Heart right ventricle (tissue), 16 donors: Measurements from ENCODE around the gene SF1. TPM values are rescaled to one million over a fixed set of nuclear protein-coding genes. Genes with fewer than 3 reads are reported as not detected.

Source experiments
- ATAC-seq, 8 donors: fragments of 200-7000 bp; cut with Tn5 transposase; one replicate each; pipeline ENCODE4 v1.9.1; 2020; ENCODE audit warnings: mild to moderate bottlenecking in 8 of 8, moderate library complexity in 8 of 8, moderate number of reproducible peaks in 1 of 8
- DNase-seq, 2 donors: peaks; one replicate each; pipeline ENCODE4 v3.0.0-alpha.2; 2020
- H3K27ac ChIP-seq, 10 donors: fragments of 200-600 bp; sonication (generic) in 2 of 10; one replicate each; pipeline versions ENCODE4 v1.5.0 to v1.8.0; 2020 to 2022; ENCODE audit warnings: mild to moderate bottlenecking in 3 of 10
- H3K27me3 ChIP-seq, 7 donors: fragments of 200-600 bp; one replicate each; pipeline ENCODE4 v1.8.0; 2021 to 2022; ENCODE audit warnings: mild to moderate bottlenecking in 2 of 7
- H3K36me3 ChIP-seq, 9 donors: fragments of 200-600 bp; sonication (generic) in 1 of 9; one replicate each; pipeline versions ENCODE4 v1.5.0 to v1.8.0; 2020 to 2022; ENCODE audit warnings: mild to moderate bottlenecking in 2 of 9
- H3K4me1 ChIP-seq, 9 donors: fragments of 200-600 bp; sonication (generic) in 1 of 9; one replicate each; pipeline versions ENCODE4 v1.5.0 to v1.8.0; 2020 to 2022; ENCODE audit warnings: mild to moderate bottlenecking in 4 of 9
- H3K4me3 ChIP-seq, 10 donors: fragments of 200-600 bp; sonication (generic) in 2 of 10; one replicate each; pipeline versions ENCODE4 v1.5.0 to v1.8.0; 2020 to 2022; ENCODE audit warnings: mild to moderate bottlenecking in 7 of 10, moderate library complexity in 2 of 10
- H3K9me3 ChIP-seq, 11 donors: fragments of 200-600 bp in 10 of 11; sonication (generic) in 2 of 11; one replicate each; pipeline versions ENCODE4 v1.5.0 to v1.8.0; 2013 to 2022; ENCODE audit warnings: mild to moderate bottlenecking in 2 of 11, control low read depth in 1 of 11, moderate library complexity in 1 of 11
- CTCF ChIP-seq, 9 donors: fragments of 200-600 bp; sonication (generic) in 2 of 9; IDR thresholded peaks; one replicate each; pipeline versions ENCODE4 v1.5.0 to v1.8.0; 2021 to 2022; ENCODE audit warnings: antibody characterized with exemption in 9 of 9, mild to moderate bottlenecking in 5 of 9, moderate library complexity in 1 of 9
- WGBS, 2 donors: extraction: QIAGEN DNeasy Blood & Tissue Kit; methylation state at CpG; one replicate each; pipeline ENCODE4 v1.1.7; 2013; ENCODE audit warnings: inconsistent platforms in 1 of 2; 5-methylcytosine and 5-hydroxymethylcytosine counted together
- intact Hi-C, 10 donors: fragments of 100-400 bp; cut with DNase I; formaldehyde crosslinking; loops; one replicate each; pipeline versions ENCODE4 v1.11.1 to v1.14.2; 2022
- long read RNA-seq, 3 donors: library from polyadenylated mRNA; unstranded; transcript quantifications; one replicate each; pipeline ENCODE4 v2.0.0, GENCODE V29; 2020 to 2021
- polyA plus RNA-seq, 2 donors: library from polyadenylated mRNA; stranded (reverse); fragments of 200-250 nt; gene quantifications; one replicate each; pipeline ENCODE4 v1.2.3, GENCODE V29; 2013
- total RNA-seq, 10 donors: library from RNA; stranded (reverse); fragmentation: NEBNext Ultra II Directional in 3 of 10; extraction: Animal tissue kit (Norgen Biotek cat#: 25700) in 3 of 10; gene quantifications; one replicate each; pipeline versions ENCODE4 v1.2.1 to v1.2.4, GENCODE V29; 2021 to 2023
- donor health status: Arrhythmogenic right ventricular cardiomyopathy.
- donor health status: ischemic (EF 13 %, LVEDD 7.1; RV severe dilation, severe dysfunction).
- donor health status: healthy with polysubstance abuse.
- donor health status: DM: no; HTN: yes; CAD: no.
- donor health status: DM: no; HTN: no; CAD: no.
- donor health status: ischemic (EF 25% LVEDD 6.9; RV normal size, moderate dysfunction).
- donor health status: ischemic (EF 25% LVEDD 5.7; RV mildly dilated, moderate dysfunction).
- donor health status: healthy.
- donor health status: DM: yes; HTN: yes; CAD: no.
- donor health status: Ischemic cardiomyopathy.
- donor health status: ischemic (EF 35%, LVEDD 5.7; RV mildly dilated, moderate dysfunction).
- donor health status: nonischemic (EF 11% LVEDD 7.7; RV severe dilation, severe dysfunction).
- donor health status: DM: yes; HTN: yes; CAD: no.
- donor health status: PGD.
- donor health status: ischemic (EF 29% LVEDD 5.4; RV normal size, mild dysfunction).
- donor health status: nonischemic (EF 23%, LVEDD 6.1; RV moderate dilation, normal function).

The SF1 gene, protein sequence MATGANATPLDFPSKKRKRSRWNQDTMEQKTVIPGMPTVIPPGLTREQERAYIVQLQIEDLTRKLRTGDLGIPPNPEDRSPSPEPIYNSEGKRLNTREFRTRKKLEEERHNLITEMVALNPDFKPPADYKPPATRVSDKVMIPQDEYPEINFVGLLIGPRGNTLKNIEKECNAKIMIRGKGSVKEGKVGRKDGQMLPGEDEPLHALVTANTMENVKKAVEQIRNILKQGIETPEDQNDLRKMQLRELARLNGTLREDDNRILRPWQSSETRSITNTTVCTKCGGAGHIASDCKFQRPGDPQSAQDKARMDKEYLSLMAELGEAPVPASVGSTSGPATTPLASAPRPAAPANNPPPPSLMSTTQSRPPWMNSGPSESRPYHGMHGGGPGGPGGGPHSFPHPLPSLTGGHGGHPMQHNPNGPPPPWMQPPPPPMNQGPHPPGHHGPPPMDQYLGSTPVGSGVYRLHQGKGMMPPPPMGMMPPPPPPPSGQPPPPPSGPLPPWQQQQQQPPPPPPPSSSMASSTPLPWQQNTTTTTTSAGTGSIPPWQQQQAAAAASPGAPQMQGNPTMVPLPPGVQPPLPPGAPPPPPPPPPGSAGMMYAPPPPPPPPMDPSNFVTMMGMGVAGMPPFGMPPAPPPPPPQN
- 100 to 1,000 TPM; 149 to 201 (median 165) TPM for total RNA-seq
- 10 to 100 TPM; 45.6 to 91.1 TPM for polyA plus RNA-seq
- long read RNA-seq, donor 1, transcript SF1-201 (13 exons, 2,850 nt): major isoform, 11 of 38 reads
- long read RNA-seq, donor 1, partial matches to known transcripts: 10 of 38 reads
- long read RNA-seq, donor 1, other reads (novel, unspliced or antisense): 13 of 38 reads
- long read RNA-seq, donor 2, transcript SF1-201 (13 exons, 2,850 nt): major isoform, 8 of 40 reads
- long read RNA-seq, donor 2, partial matches to known transcripts: 14 of 40 reads
- long read RNA-seq, donor 2, other reads (novel, unspliced or antisense): 13 of 40 reads
- long read RNA-seq, donor 3, transcript SF1-201 (13 exons, 2,850 nt): major isoform, 13 of 50 reads
- long read RNA-seq, donor 3, partial matches to known transcripts: 16 of 50 reads
- long read RNA-seq, donor 3, other reads (novel, unspliced or antisense): 16 of 50 reads

DNA sequence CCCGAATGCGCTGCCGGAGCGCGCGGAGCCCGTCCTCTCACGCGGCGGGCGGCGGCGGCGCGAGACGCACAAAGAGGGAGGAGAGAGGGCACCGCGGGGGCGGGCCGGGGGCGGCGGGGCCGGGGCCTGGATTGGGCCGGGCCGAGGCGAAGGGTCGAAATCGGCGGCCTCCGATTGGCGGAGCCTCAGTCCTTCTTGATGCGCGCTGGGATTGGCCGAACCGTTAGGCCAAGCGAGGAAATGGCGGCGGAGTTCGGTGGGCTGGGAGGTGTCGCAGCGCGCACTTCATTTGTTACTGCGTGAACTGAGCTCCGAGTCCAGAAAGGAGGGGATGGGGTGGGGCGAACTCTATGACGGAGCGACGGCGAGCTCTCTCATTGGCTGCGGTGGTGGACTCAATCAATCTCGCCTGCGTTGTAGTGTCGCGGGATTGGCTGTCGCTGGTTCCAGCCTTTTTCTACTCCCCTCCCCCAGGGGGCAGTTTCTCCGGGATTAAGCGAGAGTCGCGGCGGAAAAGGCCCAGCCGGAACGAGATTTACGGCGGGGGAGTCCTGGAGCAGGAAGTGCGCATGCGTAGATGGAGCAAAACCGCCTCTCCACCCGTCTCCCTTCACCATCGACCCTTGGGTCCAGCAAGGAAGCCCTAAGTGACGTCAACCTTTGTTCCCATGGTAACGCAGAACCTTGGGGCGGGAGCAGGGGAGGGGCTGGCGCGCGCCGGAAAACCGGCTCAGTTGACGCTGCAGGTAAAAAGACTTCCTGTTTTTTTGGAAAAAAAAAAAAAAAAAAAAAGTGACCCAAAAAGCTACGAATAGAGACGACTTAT, at the start of gene SF1:
Gene SF1, minus strand, starts transcription at position 70 of the 826 bp plus-strand sequence. CDS start 150 bp downstream, outside the sequence.
- Histone ChIP-seq H3K27ac (peak within 1 kb of the TSS; percentile 98 to 100 (median 100)), H3K4me1 (peaks cover 20 to 48% (median 43%) of the 10 kb centered on the region in 9 donors), H3K36me3 (peaks cover 0 to 43% (median 27%) of the 10 kb centered on the region in 9 donors), H3K4me3 (peak within 1 kb of the TSS; percentile 65 to 99 (median 89)), H3K9me3 (no peaks in the 10 kb centered on the region), H3K27me3 (no peaks in the 10 kb centered on the region)
- DNase-seq (peak; percentile 96 to 100), ATAC-seq (peak; percentile 94 to 97 (median 96))
- WGBS, 2 donors: 0 to 1% methylated on average over 76 to 79 of the region's 80 CpGs
- peak in 6 of 9 donors; percentile 16 to 52 (median 36) for TF ChIP-seq CTCF (IDR thresholded peaks at IDR 0.05)
- intact Hi-C loops: loop anchor here in 2 of 10 donors (2.0 to 10.0 kb wide), 3 partner anchors 24 to 336 kb away; partner anchors contain the start of genes MAP4K2 (in 1 of the 2), RASGRP2 (in 1 of the 2), TM7SF2 (in 1 of the 2) and ZNHIT2 (in 1 of the 2)

- no peaks in the 10 kb centered on the region for H3K4me1 ChIP-seq
- H3K4me3 ChIP-seq: no peak overlapping the region
- 88 to 95% methylated on average over 22 of the region's 22 CpGs for WGBS, 2 donors
- no peak overlapping the region for H3K27ac ChIP-seq
- ATAC-seq: no peak
- H3K36me3 ChIP-seq: no peaks in the 10 kb centered on the region
- intact Hi-C loops: no loop called here
- no peaks in the 10 kb centered on the region for H3K9me3 ChIP-seq
- no peaks in the 10 kb centered on the region for H3K27me3 ChIP-seq
- no peak for TF ChIP-seq CTCF (IDR thresholded peaks at IDR 0.05)
- DNase-seq: no peak
Measured at GRCh38 chr11:64827451-64827839, 49.1 kb upstream of the SF1 start.

DNA sequence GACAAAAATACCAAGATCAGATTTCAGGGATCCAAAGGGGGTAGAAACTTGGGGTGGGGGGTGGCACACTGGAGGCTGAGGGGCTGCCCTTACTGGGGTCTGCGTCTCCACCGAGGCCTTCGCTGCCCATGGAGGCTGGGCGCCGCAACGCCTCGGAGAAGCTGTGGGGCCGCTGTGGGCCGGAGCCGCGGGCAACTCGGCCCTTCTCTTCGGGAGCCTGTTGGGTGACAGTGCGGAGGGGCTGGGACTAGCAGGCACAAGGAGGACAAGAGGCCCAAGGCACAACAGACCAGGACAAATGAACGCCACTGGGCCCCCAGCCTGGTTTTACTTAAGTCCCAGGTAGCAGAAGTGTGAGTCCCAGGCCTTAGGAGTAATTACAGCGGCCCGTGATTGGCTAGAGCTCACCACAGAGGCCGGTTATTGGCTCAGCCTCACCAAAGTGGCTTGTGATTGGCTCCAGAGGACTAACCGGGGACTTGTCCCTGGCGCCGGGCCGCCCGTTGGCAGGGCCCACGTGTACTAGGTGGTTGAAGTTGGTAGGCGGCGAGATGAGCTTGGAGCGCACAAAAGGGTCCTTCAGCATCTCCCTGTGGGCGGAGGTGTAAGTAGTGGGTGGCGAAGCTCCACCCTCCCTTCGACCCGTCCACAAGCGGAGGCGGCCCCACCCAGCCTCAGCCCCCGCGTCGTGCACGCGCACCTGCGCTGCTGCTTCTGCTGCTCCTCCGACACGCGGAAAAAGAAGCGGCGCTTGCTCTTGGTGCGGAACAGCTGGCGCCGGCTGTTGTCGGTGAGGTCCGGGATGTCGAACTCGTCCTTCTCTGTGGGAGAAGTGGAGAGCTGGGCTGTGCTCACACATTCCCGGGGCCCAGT, 48.5 kb upstream of the SF1 start:
- TF ChIP-seq CTCF (IDR thresholded peaks at IDR 0.05): no peak
- 85 to 91% methylated on average over 52 of the region's 52 CpGs for WGBS, 2 donors
- H3K4me1 ChIP-seq: no peaks in the 10 kb centered on the region
- no peaks in the 10 kb centered on the region for H3K9me3 ChIP-seq
- intact Hi-C loops: no loop called here
- H3K27me3 ChIP-seq: no peaks in the 10 kb centered on the region
- no peaks in the 10 kb centered on the region for H3K36me3 ChIP-seq
- DNase-seq (no peak), ATAC-seq (no peak)
- no peak overlapping the region for H3K4me3 ChIP-seq
- no peak overlapping the region for H3K27ac ChIP-seq
